RWPE2 (cell line): ENCODE measurements around the gene SH3BP1.

Experiments used
- ATAC-seq: fragments of 200-7000 bp; cut with Tn5 transposase; 3 replicates; pipeline ENCODE4 v1.9.1; 2021; ENCODE audit warnings: low read depth
- DNase-seq: peaks from one replicate; pipeline ENCODE4 v3.0.0-alpha.2; 2020; ENCODE audit warnings: low spot score
- H3K27ac ChIP-seq: fragments of 450-650 bp; 2 replicates; pipeline ENCODE4 v1.5.1; 2017; ENCODE audit warnings: mild to moderate bottlenecking; ENCODE audit not compliant: poor library complexity, severe bottlenecking
- H3K27me3 ChIP-seq: fragments of 250-450 bp; sonication (Bioruptor Pico); 2 replicates; pipeline ENCODE4 v1.5.1; 2021; ENCODE audit warnings: mild to moderate bottlenecking, moderate library complexity; ENCODE audit not compliant: insufficient read depth, poor library complexity, severe bottlenecking
- H3K36me3 ChIP-seq: fragments of 250-450 bp; sonication (Bioruptor Pico); 2 replicates; pipeline ENCODE4 v1.5.1; 2020; ENCODE audit warnings: low read depth, mild to moderate bottlenecking, moderate library complexity
- H3K4me1 ChIP-seq: fragments of 250-450 bp; sonication (Bioruptor Pico); 2 replicates; pipeline ENCODE4 v1.5.1; 2021; ENCODE audit warnings: mild to moderate bottlenecking, moderate library complexity; ENCODE audit not compliant: insufficient read depth, poor library complexity, severe bottlenecking
- H3K4me3 ChIP-seq: fragments of 250-450 bp; sonication (Bioruptor Pico); 2 replicates; pipeline ENCODE4 v1.5.1; 2021; ENCODE audit warnings: mild to moderate bottlenecking, moderate library complexity; ENCODE audit not compliant: severe bottlenecking
- H3K9me3 ChIP-seq: fragments of 250-450 bp; sonication (Bioruptor Pico); 2 replicates; pipeline ENCODE4 v1.5.1; 2021; ENCODE audit warnings: mild to moderate bottlenecking, moderate library complexity; ENCODE audit not compliant: severe bottlenecking
- TF ChIP-seq, protein P1 (sequence below): fragments of 450-650 bp; IDR thresholded peaks from one replicate; pipeline ENCODE4 v1.5.1; 2017; ENCODE audit warnings: mild to moderate bottlenecking, moderate library complexity; ENCODE audit not compliant: poor library complexity, severe bottlenecking

SH3BP1 gene

GRCh38 chr22:37660709-37661045 is 21.2 kb downstream of the SH3BP1 start:
- no peak overlapping the region for H3K4me3 ChIP-seq
- ATAC-seq (no peak), DNase-seq (no peak)
- no peak overlapping the region for H3K27ac ChIP-seq
- no peaks in the 10 kb centered on the region for H3K9me3 ChIP-seq
- TF ChIP-seq, protein P1, sequence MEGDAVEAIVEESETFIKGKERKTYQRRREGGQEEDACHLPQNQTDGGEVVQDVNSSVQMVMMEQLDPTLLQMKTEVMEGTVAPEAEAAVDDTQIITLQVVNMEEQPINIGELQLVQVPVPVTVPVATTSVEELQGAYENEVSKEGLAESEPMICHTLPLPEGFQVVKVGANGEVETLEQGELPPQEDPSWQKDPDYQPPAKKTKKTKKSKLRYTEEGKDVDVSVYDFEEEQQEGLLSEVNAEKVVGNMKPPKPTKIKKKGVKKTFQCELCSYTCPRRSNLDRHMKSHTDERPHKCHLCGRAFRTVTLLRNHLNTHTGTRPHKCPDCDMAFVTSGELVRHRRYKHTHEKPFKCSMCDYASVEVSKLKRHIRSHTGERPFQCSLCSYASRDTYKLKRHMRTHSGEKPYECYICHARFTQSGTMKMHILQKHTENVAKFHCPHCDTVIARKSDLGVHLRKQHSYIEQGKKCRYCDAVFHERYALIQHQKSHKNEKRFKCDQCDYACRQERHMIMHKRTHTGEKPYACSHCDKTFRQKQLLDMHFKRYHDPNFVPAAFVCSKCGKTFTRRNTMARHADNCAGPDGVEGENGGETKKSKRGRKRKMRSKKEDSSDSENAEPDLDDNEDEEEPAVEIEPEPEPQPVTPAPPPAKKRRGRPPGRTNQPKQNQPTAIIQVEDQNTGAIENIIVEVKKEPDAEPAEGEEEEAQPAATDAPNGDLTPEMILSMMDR: no peak
- peaks cover 3% of the 10 kb centered on the region for H3K4me1 ChIP-seq
- no peaks in the 10 kb centered on the region; the same call in none of the 2 replicates for H3K36me3 ChIP-seq
- H3K27me3 ChIP-seq: no peaks in the 10 kb centered on the region

DNA sequence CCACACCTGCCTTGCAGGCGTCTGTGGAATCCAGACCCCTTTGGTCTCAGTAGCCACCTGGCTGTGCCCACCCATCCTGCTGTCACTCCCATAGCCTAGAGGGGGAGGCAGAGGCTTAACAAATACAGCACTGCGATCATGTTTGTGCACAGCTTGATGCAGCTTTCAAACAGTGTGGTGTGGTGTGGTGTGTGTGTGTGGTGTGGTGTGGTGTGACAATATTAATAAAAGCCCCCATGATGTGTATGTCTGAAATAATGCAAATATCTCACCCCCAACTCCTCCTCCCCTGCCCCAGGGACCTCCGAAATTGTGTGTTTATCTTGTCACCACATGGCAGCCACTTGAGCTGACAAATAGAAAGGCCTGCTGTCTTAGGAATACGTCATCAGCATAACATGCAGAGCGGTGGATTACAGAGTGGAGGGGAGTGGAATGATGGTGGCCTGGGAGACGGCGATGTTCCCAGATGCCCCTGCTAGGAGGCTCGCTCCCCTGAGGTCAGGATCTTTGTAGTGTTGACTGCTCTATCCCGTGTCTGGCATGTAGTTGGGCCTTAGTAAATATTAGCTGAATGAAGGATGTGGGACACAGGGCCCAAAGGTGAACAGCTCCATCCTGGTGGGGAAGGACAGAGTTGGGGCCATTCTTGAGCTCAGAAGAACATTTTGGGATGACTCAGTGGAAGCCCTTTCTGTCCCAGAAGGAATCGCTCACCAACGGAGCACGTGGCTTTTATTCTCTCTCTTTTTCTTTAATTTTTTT is 21.9 kb downstream of the SH3BP1 start:
- peaks cover 3% of the 10 kb centered on the region for H3K4me1 ChIP-seq

DNA sequence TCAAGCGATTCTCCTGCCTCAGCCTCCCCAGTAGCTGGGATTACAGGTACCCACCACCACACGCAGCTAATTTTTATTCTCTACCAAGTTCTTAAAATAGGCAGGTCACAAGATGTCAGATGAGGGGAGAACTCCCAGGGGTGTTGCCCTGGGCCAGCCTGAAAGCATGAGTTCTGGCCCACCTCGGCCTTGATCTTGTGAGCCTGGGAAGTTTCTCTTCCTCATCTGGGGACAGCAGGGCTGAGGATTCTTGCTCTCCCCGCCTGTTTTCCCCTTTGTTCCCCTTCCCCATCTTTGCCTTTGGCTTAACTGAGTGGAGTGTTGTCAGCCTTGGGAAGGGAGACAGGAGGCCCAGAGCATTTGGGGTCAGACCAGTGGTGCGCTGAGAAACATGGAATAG is 22.6 kb downstream of the SH3BP1 start:
- DNase-seq (no peak), ATAC-seq (no peak)
- Histone ChIP-seq H3K27me3 (no peaks in the 10 kb centered on the region), H3K4me3 (no peak overlapping the region), H3K27ac (no peak overlapping the region), H3K4me1 (peaks cover 3% of the 10 kb centered on the region), H3K9me3 (no peaks in the 10 kb centered on the region), H3K36me3 (peaks cover 13% of the 10 kb centered on the region)
- TF ChIP-seq, protein P1: no peak

More for the DNA sequence above, 21.9 kb downstream of the SH3BP1 start:
- Histone ChIP-seq H3K4me3 (no peak overlapping the region), H3K27ac (no peak overlapping the region), H3K36me3 (peaks cover 6% of the 10 kb centered on the region), H3K27me3 (no peaks in the 10 kb centered on the region), H3K9me3 (no peaks in the 10 kb centered on the region)
- TF ChIP-seq, protein P1: peak; percentile 24
- ATAC-seq (no peak), DNase-seq (no peak)

DNA sequence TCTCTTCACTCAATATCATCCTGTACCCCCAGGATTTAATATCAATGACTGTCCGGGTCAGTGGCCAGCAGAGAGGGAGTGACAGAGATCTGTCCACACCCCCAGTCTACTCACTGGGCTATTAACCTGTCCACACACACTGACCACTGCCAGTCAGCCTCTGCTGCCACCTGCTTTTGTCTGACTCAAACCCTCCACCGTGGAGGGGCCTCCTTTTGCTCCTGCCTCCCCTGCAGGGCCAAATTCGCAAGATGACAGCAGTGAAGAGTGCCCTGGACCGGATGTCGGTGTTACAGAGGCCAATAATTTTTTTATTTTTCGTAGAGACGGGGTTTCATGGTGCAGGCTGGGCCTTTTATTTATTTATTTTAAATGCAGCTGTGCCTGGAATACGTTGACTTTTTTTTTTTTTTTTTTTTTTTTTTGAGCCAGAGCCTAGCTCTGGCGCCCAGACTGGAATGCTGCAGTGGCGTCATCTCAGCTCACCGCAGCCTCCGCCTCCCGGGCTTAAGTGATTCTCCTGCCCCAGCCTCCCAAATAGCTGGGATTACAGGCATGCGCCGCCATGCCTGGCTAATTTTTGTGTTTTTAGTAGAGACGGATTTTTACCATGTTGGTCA is 24.2 kb downstream of the SH3BP1 start:
- no peak for DNase-seq
- no peak overlapping the region for H3K27ac ChIP-seq
- no peaks in the 10 kb centered on the region for H3K27me3 ChIP-seq
- peaks cover 14% of the 10 kb centered on the region for H3K36me3 ChIP-seq
- no peak overlapping the region for H3K4me3 ChIP-seq
- TF ChIP-seq, protein P1: no peak
- no peak for ATAC-seq
- H3K4me1 ChIP-seq: peaks cover 3% of the 10 kb centered on the region
- H3K9me3 ChIP-seq: no peaks in the 10 kb centered on the region
